Mucosa of descending colon (tissue), 3 donors: Measurements from ENCODE around the gene LRP1B. TPM values are rescaled to one million over a fixed set of nuclear protein-coding genes. Genes with fewer than 3 reads are reported as not detected.

Source experiments
- ATAC-seq: fragments of 200-7000 bp; cut with Tn5 transposase; one replicate; pipeline ENCODE4 v1.9.1; 2020; ENCODE audit warnings: mild to moderate bottlenecking, moderate library complexity
- DNase-seq, 3 donors: peaks; one replicate each; pipeline ENCODE4 v3.0.0-alpha.2; 2020
- H3K36me3 ChIP-seq: fragments of 200-600 bp; one replicate; pipeline ENCODE4 v1.8.0; 2021; ENCODE audit warnings: low read depth, mild to moderate bottlenecking
- H3K4me1 ChIP-seq: fragments of 200-600 bp; one replicate; pipeline ENCODE4 v1.8.0; 2021; ENCODE audit warnings: low read depth, mild to moderate bottlenecking
- H3K4me3 ChIP-seq: fragments of 200-600 bp; one replicate; pipeline ENCODE4 v1.8.0; 2021; ENCODE audit warnings: mild to moderate bottlenecking
- H3K9me3 ChIP-seq: fragments of 200-600 bp; one replicate; pipeline ENCODE4 v1.8.0; 2021; ENCODE audit warnings: mild to moderate bottlenecking
- CTCF ChIP-seq: fragments of 200-600 bp; IDR thresholded peaks from one replicate; pipeline ENCODE4 v1.8.0; 2022; ENCODE audit warnings: antibody characterized with exemption, mild to moderate bottlenecking
- intact Hi-C, 2 donors: fragments of 100-400 bp; cut with DNase I in 1 of 2; cut with micrococcal nuclease in 1 of 2; formaldehyde crosslinking; loops; one replicate each; pipeline versions ENCODE4 v1.11.0 to v1.11.1; 2022; cut with DNase I, micrococcal nuclease
- total RNA-seq, 3 donors: library from RNA; stranded (reverse); fragmentation: NEBNext Ultra II Directional in 2 of 3; extraction: Animal tissue kit (Norgen Biotek cat#: 25700) in 2 of 3; gene quantifications; one replicate each; pipeline versions ENCODE4 v1.2.1 to v1.2.4, GENCODE V29; 2021 to 2023
- donor health status: DM: no; HTN: no; CAD: no; lungs with moderate emphysema.
- donor health status: DM: no; HTN: no; CAD: no.
- donor health status: DM: no; HTN: yes; CAD: no.

LRP1B gene
- total RNA-seq, 3 donors from 2014 or later: 0.12 to 1.6 (median 0.20) TPM

- DNase-seq (no peak), ATAC-seq (no peak)
- intact Hi-C loops: no loop called here
- Histone ChIP-seq H3K9me3 (no peaks in the 10 kb centered on the region), H3K4me1 (no peaks in the 10 kb centered on the region), H3K4me3 (no peak overlapping the region), H3K36me3 (no peaks in the 10 kb centered on the region)
- no peak for TF ChIP-seq CTCF
Measured at GRCh38 chr2:140804700-140805260, 1326.0 kb downstream of the LRP1B start.

- ATAC-seq (no peak), DNase-seq (no peak)
- no peaks in the 10 kb centered on the region for H3K36me3 ChIP-seq
- intact Hi-C loops: no loop called here
- no peaks in the 10 kb centered on the region for H3K9me3 ChIP-seq
- no peaks in the 10 kb centered on the region for H3K4me1 ChIP-seq
- no peak overlapping the region for H3K4me3 ChIP-seq
- TF ChIP-seq CTCF: no peak
Measured at GRCh38 chr2:140801311-140801710, 1329.5 kb downstream of the LRP1B start.

- Histone ChIP-seq H3K4me3 (no peak overlapping the region), H3K36me3 (no peaks in the 10 kb centered on the region), H3K4me1 (no peaks in the 10 kb centered on the region), H3K9me3 (no peaks in the 10 kb centered on the region)
- no peak for TF ChIP-seq CTCF
- intact Hi-C loops: no loop called here
- ATAC-seq (no peak), DNase-seq (no peak)
Measured at GRCh38 chr2:140797718-140798117, 1333.1 kb downstream of the LRP1B start.

GRCh38 chr2:140791802-140792201, 1339.0 kb downstream of the LRP1B start:
- H3K9me3 ChIP-seq: no peaks in the 10 kb centered on the region
- TF ChIP-seq CTCF: no peak
- no peaks in the 10 kb centered on the region for H3K36me3 ChIP-seq
- intact Hi-C loops: no loop called here
- ATAC-seq (no peak), DNase-seq (no peak)
- H3K4me1 ChIP-seq: no peaks in the 10 kb centered on the region
- H3K4me3 ChIP-seq: no peak overlapping the region

GRCh38 chr2:140786585-140786984, 1344.2 kb downstream of the LRP1B start:
- DNase-seq (no peak), ATAC-seq (no peak)
- no peak for TF ChIP-seq CTCF
- H3K9me3 ChIP-seq: no peaks in the 10 kb centered on the region
- H3K4me1 ChIP-seq: no peaks in the 10 kb centered on the region
- intact Hi-C loops: no loop called here
- no peak overlapping the region for H3K4me3 ChIP-seq
- no peaks in the 10 kb centered on the region for H3K36me3 ChIP-seq

- Histone ChIP-seq H3K4me3 (no peak overlapping the region), H3K9me3 (no peaks in the 10 kb centered on the region), H3K36me3 (no peaks in the 10 kb centered on the region), H3K4me1 (no peaks in the 10 kb centered on the region)
- TF ChIP-seq CTCF: no peak
- ATAC-seq (no peak), DNase-seq (no peak)
- intact Hi-C loops: no loop called here
Measured at GRCh38 chr2:140775411-140775810, 1355.4 kb downstream of the LRP1B start.
